ENCODE measurements around the gene GDA.
"Not testable (repeated sequence)": the region's sequence is repeated elsewhere in the genome, so short reads cannot be mapped to it uniquely, and the experiment has no call there.

GDA gene

GRCh38 chr9:72274916-72275315 lies 125.7 kb downstream of the GDA start:
- no peak for FAIRE-seq
- no peak for DNase-seq (ENCODE audit: low spot score)

GRCh38 chr9:72276429-72276828 lies 127.2 kb downstream of the GDA start:
- DNase-seq (ENCODE audit: low spot score) (no peak), FAIRE-seq (no peak)

- DNase-seq (ENCODE audit: low spot score) (no peak), FAIRE-seq (no peak)
Observed at GRCh38 chr9:72278959-72279358, 129.7 kb downstream of the GDA start.

- DNase-seq (ENCODE audit: low spot score) (peak; percentile 51), FAIRE-seq (peak; percentile 65)
Observed at GRCh38 chr9:72280913-72281500, 131.8 kb downstream of the GDA start.

- DNase-seq (ENCODE audit: low spot score) (no peak), FAIRE-seq (no peak)
Observed at GRCh38 chr9:72289401-72289800, 140.2 kb downstream of the GDA start.

- DNase-seq (ENCODE audit: low spot score) (no peak), FAIRE-seq (no peak)
Observed at GRCh38 chr9:72290311-72290710, 141.1 kb downstream of the GDA start.

- not testable (repeated sequence) for FAIRE-seq; DNase-seq (ENCODE audit: low spot score)
Observed at GRCh38 chr9:72291576-72291975, 142.3 kb downstream of the GDA start.

- no peak for FAIRE-seq
Observed at GRCh38 chr9:72292256-72292682, 143.0 kb downstream of the GDA start.

GRCh38 chr9:72292874-72293607 lies 143.8 kb downstream of the GDA start:
- DNase-seq (ENCODE audit: low spot score): peak; percentile 86
- FAIRE-seq: peak; percentile 94

More at GRCh38 chr9:72292256-72292682, 143.0 kb downstream of the GDA start:
- peak; percentile 47 for DNase-seq (ENCODE audit: low spot score)

GRCh38 chr9:72294936-72295335 lies 145.7 kb downstream of the GDA start:
- DNase-seq (ENCODE audit: low spot score): peak; percentile 69
- FAIRE-seq: no peak

GRCh38 chr9:72297516-72297915 lies 148.3 kb downstream of the GDA start:
- no peak for DNase-seq (ENCODE audit: low spot score)
- no peak for FAIRE-seq

- DNase-seq (ENCODE audit: low spot score) (no peak), FAIRE-seq (no peak)
Observed at GRCh38 chr9:72299017-72299603, 149.9 kb downstream of the GDA start.

- FAIRE-seq (no peak), DNase-seq (ENCODE audit: low spot score) (no peak)
Observed at GRCh38 chr9:72300873-72301272, 151.6 kb downstream of the GDA start.
